ENCODE data around the gene COPS4.
"Not testable (repeated sequence)": the region's sequence is repeated elsewhere in the genome, so short reads cannot be mapped to it uniquely, and the experiment has no call there.

The COPS4 gene

DNA sequence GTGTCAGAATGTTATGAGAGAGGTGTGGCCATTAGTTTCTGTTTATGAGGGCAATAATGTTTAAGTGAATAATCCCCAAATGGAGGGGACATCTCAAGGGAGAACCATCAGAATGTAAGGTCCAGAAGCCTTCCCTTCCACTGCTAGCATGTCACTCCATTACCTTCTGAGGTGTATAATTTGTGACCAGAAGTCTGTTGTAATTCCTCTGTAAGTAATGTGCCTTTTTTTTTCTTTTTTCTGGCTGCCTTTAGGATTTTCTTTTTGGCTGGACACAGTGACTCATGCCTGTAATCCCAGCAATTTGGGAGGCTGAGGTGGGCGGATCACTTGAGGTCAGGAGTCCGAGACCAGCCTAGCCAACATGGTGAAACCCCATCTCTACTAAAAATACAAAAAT, 10.8 kb upstream of the COPS4 start:
- DNase-seq, result no peak

DNA sequence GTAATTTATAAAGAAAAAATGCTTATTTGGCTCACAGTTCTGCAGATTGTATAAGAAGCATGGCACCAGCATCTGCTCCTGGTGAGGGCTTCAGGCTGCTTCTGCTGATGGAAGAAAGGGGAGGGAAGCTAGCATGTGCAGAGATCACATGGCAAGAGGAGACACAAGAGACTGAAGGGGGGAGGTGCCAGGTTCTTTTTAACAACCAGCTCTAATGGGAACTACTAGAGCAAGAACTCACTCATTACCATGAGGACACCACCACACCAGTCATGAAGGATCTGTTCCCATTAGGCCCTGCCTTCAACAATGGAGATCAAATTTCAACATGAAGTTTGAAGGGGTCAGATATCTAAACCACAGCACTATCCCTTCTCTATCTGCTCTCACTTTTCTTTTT, 9.4 kb upstream of the COPS4 start:
- DNase-seq, result no peak

GRCh38 chr4:83028976-83029375, 6.0 kb upstream of the COPS4 start:
- no peak for DNase-seq

DNA sequence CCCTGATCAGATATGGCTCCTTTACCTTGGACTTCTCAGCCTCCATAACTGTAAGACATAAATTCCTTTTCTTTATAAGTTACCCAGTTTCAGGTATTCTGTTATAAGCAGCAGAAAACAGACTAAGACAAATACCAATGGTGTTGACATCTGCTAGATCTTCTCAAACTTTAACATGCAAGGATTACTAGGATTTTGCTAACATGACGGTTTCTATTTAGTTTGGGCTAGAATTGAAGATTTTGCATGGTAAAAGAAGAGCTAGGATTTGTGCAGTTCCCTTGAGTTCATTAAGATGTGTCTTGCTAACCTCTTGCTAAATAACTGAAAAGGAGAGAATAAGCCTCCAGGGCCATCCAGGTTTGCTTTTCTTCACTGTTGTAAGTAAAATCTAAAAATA, 5.3 kb upstream of the COPS4 start:
- no peak for DNase-seq

DNA sequence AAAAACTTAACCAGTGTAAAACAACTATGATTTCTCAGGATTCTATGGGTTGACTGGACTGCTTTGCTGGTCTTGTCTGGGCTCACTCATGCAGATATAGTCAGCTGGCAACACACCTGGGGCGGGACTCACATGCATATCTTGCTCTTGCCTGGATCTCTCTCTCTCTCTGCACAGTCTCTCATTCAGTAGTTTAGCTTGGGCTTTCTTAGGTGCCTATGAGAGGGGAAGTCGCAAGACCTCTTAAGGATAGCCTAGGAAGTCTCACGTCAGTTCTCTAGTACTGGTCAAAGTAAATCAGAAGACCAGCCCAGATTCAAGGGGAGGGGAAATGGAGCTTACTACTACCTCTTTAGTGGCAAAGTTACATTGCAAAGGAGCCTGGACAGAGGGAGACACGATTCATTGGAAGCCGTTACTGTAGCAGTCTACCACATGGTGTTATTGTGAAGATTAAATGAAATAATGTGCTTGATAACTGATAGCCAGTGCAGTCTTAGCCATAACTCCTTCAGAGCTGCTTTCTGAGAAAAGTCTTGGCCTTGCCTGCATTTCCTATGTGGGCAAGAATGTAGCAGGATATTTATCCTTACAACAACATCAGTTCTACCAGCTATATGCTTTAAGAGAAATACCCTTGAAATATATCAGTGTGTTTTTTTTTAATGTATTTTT, 2.1 kb downstream of the COPS4 start:
- no peak for DNase-seq

DNA sequence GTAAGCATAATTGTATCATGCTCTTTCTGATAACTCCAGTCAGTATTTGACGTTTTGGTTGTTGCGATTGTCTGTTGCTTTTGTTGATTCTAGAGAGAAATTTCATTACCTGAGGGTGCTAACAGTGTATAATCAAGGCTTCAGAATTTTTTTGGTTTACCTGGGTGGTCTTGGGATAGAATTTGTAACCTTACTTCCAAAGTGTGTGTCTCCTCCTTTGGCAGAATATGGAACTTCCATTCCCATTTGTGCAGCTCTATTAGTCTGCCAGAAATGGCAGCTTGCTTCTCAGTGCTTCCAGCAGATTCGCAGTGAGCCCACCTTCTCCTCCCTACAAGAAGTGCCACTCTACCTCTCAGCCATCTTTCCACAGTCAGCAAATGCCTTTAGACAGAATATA, 5.3 kb downstream of the COPS4 start:
- no peak for DNase-seq

- DNase-seq, result not testable (repeated sequence)
Observed at GRCh38 chr4:83043157-83043556, 8.2 kb downstream of the COPS4 start.

GRCh38 chr4:83043801-83044407, 8.9 kb downstream of the COPS4 start:
- DNase-seq, result no peak

GRCh38 chr4:83046693-83047473, 11.9 kb downstream of the COPS4 start:
- DNase-seq, result no peak

DNA sequence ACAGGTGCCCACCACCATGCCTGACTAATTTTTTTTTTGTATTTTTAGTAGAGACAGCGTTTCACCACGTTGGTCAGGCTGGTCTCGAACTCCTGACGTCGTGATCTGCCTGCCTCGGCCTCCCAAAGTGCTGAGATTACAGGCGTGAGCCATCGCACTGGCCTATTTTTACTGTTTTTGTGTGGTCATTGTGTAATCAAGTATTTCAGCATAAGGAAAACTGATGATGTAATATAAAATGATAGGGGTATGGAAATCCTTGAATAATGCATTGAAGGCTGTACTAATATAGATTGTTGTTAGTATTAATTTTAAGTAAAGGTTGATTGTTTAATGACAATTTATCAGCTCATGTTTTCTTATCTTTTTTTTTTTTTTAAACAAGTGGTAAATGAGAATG, 13.8 kb downstream of the COPS4 start:
- DNase-seq, result not testable (repeated sequence)

GRCh38 chr4:83054928-83055327, 19.9 kb downstream of the COPS4 start:
- peak in 1 of 5 donors; percentile 25 for DNase-seq

- no peak for DNase-seq
Observed at GRCh38 chr4:83062739-83063138, 27.8 kb downstream of the COPS4 start.

DNA sequence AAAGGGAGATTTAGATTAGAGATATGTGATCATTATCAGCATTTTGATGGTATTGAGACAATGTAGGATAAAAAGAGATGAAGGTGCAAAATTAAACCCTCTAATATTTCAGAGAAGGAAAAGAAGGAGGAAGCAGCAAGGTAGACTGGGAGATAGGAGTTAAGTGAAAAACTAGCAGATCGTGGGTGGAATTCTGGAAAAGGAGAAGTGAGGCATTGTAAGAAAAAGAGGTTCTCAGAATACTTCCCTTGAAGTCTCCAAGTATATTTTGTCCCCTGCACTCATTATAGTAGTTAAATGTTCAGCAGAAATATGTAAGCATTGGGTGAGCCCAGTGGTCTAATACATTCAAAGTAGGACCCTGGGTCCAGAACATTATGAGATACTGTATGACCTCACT, 30.3 kb downstream of the COPS4 start:
- DNase-seq, result no peak

DNA sequence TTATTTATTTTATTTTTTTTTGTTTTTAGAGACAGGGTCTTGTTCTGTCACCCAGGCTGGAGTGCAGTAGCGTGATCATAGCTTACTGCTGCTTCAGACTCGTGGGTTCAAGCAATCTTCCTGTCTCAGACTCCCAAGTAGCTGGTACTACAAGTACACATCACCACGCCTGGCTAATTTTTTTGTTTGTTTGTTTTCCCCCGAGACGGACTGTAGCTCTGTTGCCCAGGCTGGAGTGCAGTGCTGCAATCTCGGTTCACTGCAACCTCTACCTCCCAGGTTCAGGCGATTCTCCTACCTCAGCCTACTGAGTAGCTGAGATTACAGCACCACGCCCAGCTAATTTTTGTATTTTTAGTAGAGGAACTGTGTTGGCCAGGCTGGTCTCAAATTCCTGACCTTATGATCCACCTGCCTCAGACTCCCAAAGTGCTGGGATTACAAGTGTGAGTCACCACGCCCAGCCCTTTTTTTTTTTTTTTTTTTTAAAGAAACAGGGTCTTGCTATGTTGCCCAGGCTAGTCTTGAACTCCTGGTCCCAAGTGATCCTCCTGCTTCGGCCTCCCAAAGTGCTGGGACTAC, 32.2 kb downstream of the COPS4 start:
- DNase-seq, result no peak

DNA sequence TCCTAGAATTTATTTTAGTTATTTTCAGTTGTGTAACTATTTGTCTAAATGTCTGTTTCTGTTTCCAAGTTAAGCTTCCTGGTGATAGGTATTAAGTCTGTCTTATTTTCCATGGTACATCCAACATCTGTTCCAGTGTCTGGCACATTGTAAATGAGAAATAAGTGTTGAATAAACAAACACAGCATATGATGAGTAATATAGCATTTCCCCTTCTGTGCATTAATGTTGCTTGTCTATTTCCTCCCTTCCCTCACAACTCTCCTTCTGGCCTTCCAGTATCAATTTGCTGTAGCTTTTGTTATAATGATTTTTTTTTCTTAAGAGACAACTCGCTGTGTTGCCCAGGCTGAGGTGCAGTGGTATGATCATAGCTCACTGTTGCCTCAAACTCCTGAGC, 36.1 kb downstream of the COPS4 start:
- DNase-seq, result no peak

- DNase-seq, result peak in 4 of 5 donors; percentile 34 to 88 (median 60)
Observed at GRCh38 chr4:83074086-83074704, 39.2 kb downstream of the COPS4 start.

DNA sequence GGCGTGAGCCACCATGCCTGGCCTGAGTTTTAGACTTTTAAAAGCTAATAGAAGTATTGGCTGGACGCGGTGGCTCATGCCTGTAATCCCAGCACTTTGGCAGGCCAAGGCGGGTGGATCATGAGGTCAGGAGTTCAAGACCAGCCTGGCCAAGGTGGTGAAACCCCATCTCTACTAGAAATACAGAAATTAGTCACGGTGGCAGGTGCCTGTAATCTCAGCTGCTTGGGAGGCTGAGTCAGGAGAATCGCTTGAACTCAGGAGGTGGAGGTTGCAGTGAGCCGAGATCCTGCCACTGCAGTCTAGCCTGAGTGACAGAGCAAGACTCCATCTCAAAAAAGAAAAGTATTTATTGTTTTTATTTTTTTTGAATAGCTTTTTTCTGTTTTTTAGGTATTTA, 39.8 kb downstream of the COPS4 start:
- DNase-seq, result peak in 1 of 5 donors; percentile 22

GRCh38 chr4:83075311-83076095, 40.5 kb downstream of the COPS4 start:
- no peak for DNase-seq

- no peak for DNase-seq
Observed at GRCh38 chr4:83080561-83080960, 45.6 kb downstream of the COPS4 start.

GRCh38 chr4:83082777-83083176, 47.8 kb downstream of the COPS4 start:
- no peak for DNase-seq

DNA sequence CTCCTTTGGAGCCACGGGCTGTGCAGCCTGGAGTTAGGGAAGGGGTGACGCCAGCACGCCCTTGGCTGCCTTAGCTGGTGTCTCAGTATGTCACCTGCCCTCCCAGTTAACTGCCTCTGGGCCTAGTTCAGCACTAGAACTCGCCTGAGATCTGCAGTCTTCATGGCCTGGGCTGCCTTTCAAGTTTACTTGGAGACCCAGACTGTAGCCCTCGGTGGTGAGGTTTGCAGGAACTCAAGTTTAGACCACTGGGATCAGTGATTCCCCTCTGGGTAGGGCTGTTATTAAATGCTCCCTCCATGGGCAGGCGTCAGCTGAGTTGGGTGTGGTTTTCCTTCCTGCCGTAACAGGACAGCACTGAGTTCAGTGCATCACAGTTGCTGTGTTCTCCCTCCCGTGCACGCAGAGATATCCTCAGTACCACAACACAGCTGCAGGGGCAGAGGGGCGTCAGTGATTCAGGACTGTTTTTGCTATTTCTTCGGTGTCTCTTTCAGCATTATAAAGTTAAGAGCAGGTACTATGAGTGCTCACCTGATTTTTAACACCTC, 49.0 kb downstream of the COPS4 start:
- peak in 4 of 5 donors; percentile 41 to 78 (median 55) for DNase-seq

DNA sequence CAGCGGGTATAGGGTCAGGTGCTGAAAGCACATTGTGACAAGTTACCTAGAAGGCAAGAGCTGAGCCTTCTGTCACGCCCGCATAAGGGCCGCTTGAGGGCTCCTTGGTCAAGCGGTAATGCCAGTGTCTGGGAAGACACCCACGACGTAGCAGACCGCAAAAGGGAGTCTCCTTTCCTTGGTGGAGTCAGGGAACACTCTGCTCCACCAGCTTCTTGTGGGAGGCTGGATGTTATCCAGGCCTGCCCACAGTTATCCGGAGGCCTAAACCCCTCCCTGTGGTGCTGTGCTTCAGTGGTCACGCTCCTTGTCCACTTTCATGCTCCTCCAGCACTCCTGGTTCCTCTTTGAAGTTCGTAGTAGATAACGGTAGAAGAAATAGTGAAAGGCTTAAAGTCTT, 50.0 kb downstream of the COPS4 start:
- not testable (repeated sequence) for DNase-seq

Measured in T-helper 1 cell (primary cell).